Smooth muscle cell (in vitro differentiated cells): ENCODE measurements around the gene PRR22. TPM values are rescaled to one million over a fixed set of nuclear protein-coding genes. Genes with fewer than 3 reads are reported as not detected.

Source experiments
- DNase-seq: peaks from one replicate; lab custom pipeline; 2025; ENCODE audit not compliant: unreplicated experiment; lab: John Stamatoyannopoulos, UW
- H2AFZ ChIP-seq: fragments of 200-600 bp; sonication (generic); 2 replicates; pipeline ENCODE4 v1.6.0; 2016; ENCODE audit warnings: antibody characterized with exemption, low read depth, mild to moderate bottlenecking
- H3F3A ChIP-seq: fragments of 200-600 bp; sonication (generic); 2 replicates; pipeline ENCODE4 v1.6.0; 2017; ENCODE audit warnings: antibody characterized with exemption, low read depth
- H3K27ac ChIP-seq: fragments of 200-600 bp; sonication (generic); 2 replicates; pipeline ENCODE4 v1.5.1; 2016; ENCODE audit warnings: low read depth, mild to moderate bottlenecking
- H3K27me3 ChIP-seq: fragments of 200-600 bp; sonication (generic); 2 replicates; pipeline ENCODE4 v1.6.1; 2016; ENCODE audit warnings: low read depth, mild to moderate bottlenecking
- H3K36me3 ChIP-seq: fragments of 200-600 bp; sonication (generic); 2 replicates; pipeline ENCODE4 v1.5.1; 2016; ENCODE audit warnings: low read depth
- H3K4me1 ChIP-seq: fragments of 200-600 bp; sonication (generic); 2 replicates; pipeline ENCODE4 v1.5.1; 2016; ENCODE audit warnings: low read depth
- H3K4me2 ChIP-seq: fragments of 200-600 bp; sonication (generic); 2 replicates; pipeline ENCODE4 v1.6.0; 2016; ENCODE audit warnings: mild to moderate bottlenecking
- H3K4me3 ChIP-seq: fragments of 200-600 bp; sonication (generic); 2 replicates; pipeline ENCODE4 v1.5.1; 2016; ENCODE audit warnings: mild to moderate bottlenecking
- H3K79me2 ChIP-seq: fragments of 200-600 bp; sonication (generic); 2 replicates; pipeline ENCODE4 v1.6.0; 2016; ENCODE audit warnings: low read depth, mild to moderate bottlenecking
- H3K9ac ChIP-seq: fragments of 200-600 bp; sonication (generic); 2 replicates; pipeline ENCODE4 v1.6.0; 2016; ENCODE audit warnings: low read depth
- H3K9me3 ChIP-seq: fragments of 200-600 bp; sonication (generic); replicated peaks from 2 replicates; pipeline ENCODE4 v1.5.1; 2016; ENCODE audit warnings: low read depth
- H4K20me1 ChIP-seq: fragments of 200-600 bp; sonication (generic); 2 replicates; pipeline ENCODE4 v1.6.0; 2016; ENCODE audit warnings: low read depth
- CTCF ChIP-seq: fragments of 200-600 bp; sonication (generic); IDR thresholded peaks from 2 replicates; pipeline ENCODE4 v1.5.1; 2017; ENCODE audit warnings: borderline replicate concordance, mild to moderate bottlenecking, antibody characterized with exemption; ENCODE audit not compliant: insufficient read depth, poor library complexity, severe bottlenecking
- WGBS: methylation state at CpG from one replicate; pipeline ENCODE4 v1.1.7; 2016; ENCODE audit warnings: low lambda C conversion rate; 5-methylcytosine and 5-hydroxymethylcytosine counted together
- polyA plus RNA-seq: library from polyadenylated mRNA; unstranded; fragments of >200 nt; fragmentation: Nextera tagmentation; extraction: Ambion mirVana; gene quantifications from 2 replicates; pipeline ENCODE4 v1.2.1, GENCODE V29; 2016
- total RNA-seq: library from RNA; depleted of rRNA; stranded (reverse); fragments of >200 nt; gene quantifications from 2 replicates; pipeline ENCODE4 v1.2.3, GENCODE V29; 2014

PRR22 gene
- total and polyA plus RNA-seq, 2 experiments from 2014 or later: 0.65 to 1.5 TPM

GRCh38 chr19:5831159-5831558 lies 46.6 kb upstream of the PRR22 start:
- Histone ChIP-seq H3K27ac (no peak overlapping the region), H3K4me2 (no peak overlapping the region), H3K36me3 (no peaks in the 10 kb centered on the region), H2AFZ (no peak overlapping the region), H3K4me1 (no peaks in the 10 kb centered on the region), H3K9ac (no peak overlapping the region), H3K9me3 (no peaks in the 10 kb centered on the region), H3F3A (no peaks in the 10 kb centered on the region), H3K79me2 (no peaks in the 10 kb centered on the region), H3K27me3 (no peaks in the 10 kb centered on the region), H3K4me3 (no peak overlapping the region), H4K20me1 (no peaks in the 10 kb centered on the region)
- 94% methylated on average over 9 of the region's 9 CpGs for WGBS
- TF ChIP-seq CTCF: no peak
- no peak for DNase-seq

GRCh38 chr19:5829567-5830310 lies 45.2 kb upstream of the PRR22 start:
- DNase-seq: no peak
- H3K4me2 ChIP-seq: peak overlapping the region; percentile 84
- H3K9ac ChIP-seq: peak overlapping the region; percentile 85
- H2AFZ ChIP-seq: no peak overlapping the region
- peak overlapping the region; percentile 53 for H3K4me3 ChIP-seq
- no peaks in the 10 kb centered on the region for H3K4me1 ChIP-seq
- TF ChIP-seq CTCF: no peak
- no peaks in the 10 kb centered on the region for H3F3A ChIP-seq
- peak overlapping the region; percentile 93 for H3K27ac ChIP-seq
- no peaks in the 10 kb centered on the region for H3K79me2 ChIP-seq
- no peaks in the 10 kb centered on the region for H3K27me3 ChIP-seq
- H4K20me1 ChIP-seq: no peaks in the 10 kb centered on the region
- 77% methylated on average over 34 of the region's 34 CpGs for WGBS
- no peaks in the 10 kb centered on the region for H3K9me3 ChIP-seq
- H3K36me3 ChIP-seq: no peaks in the 10 kb centered on the region

GRCh38 chr19:5828661-5829566 lies 44.4 kb upstream of the PRR22 start:
- 4% methylated on average over 34 of the region's 47 CpGs for WGBS
- no peaks in the 10 kb centered on the region for H3K9me3 ChIP-seq
- no peaks in the 10 kb centered on the region for H3K27me3 ChIP-seq
- H3K27ac ChIP-seq: peak overlapping the region; percentile 93
- no peaks in the 10 kb centered on the region for H3F3A ChIP-seq
- H3K9ac ChIP-seq: peak overlapping the region; percentile 85
- peak overlapping the region; percentile 53 for H3K4me3 ChIP-seq
- TF ChIP-seq CTCF: no peak
- no peaks in the 10 kb centered on the region for H4K20me1 ChIP-seq
- H3K4me1 ChIP-seq: no peaks in the 10 kb centered on the region
- H2AFZ ChIP-seq: no peak overlapping the region
- peak overlapping the region; percentile 84 for H3K4me2 ChIP-seq
- no peaks in the 10 kb centered on the region for H3K79me2 ChIP-seq
- peak; percentile 68 for DNase-seq
- no peaks in the 10 kb centered on the region for H3K36me3 ChIP-seq
